ENCODE data around the gene RAD51AP2. TPM values are rescaled to one million over a fixed set of nuclear protein-coding genes. Genes with fewer than 3 reads are reported as not detected.
A peak's percentile ranks its signal among the peaks of the same experiment; 100 is the strongest.

RAD51AP2 gene
- total and polyA plus RNA-seq, 2 of the 13 experiments (the other 11 are each of a cell fraction or from before 2014, with no cell fraction given) = 0.11 to 0.12 TPM

GRCh38 chr2:17538844-17539554 lies 20.8 kb upstream of the RAD51AP2 start (continued):
- TF ChIP-seq KDM3A (CRISPR knock-in tag; IDR thresholded peaks at IDR 0.05; ENCODE audit: low read depth) = peak; percentile 87
- TF ChIP-seq RNF2 (conservative IDR thresholded peaks at IDR 0.05; ENCODE audit: low read depth) = 0 out of 2 replicates have a peak, but pooled peaks have one; percentile 41
- TF ChIP-seq POGK (CRISPR knock-in tag; conservative IDR thresholded peaks at IDR 0.05) = peak; percentile 94
- TF ChIP-seq ZNF687 (CRISPR knock-in tag; IDR thresholded peaks at IDR 0.05) = peak; percentile 97
- TF ChIP-seq PPARG (CRISPR knock-in tag; conservative IDR thresholded peaks at IDR 0.05) = peak; percentile 61
- TF ChIP-seq YEATS4 (CRISPR knock-in tag; IDR thresholded peaks at IDR 0.05; ENCODE audit: borderline replicate concordance) = peak; percentile 98
- peak; percentile 90 for TF ChIP-seq ZXDC (CRISPR knock-in tag; IDR thresholded peaks at IDR 0.05)
- TF ChIP-seq SCMH1 (CRISPR knock-in tag; IDR thresholded peaks at IDR 0.05; ENCODE audit: borderline replicate concordance) = no peak
- peak; percentile 60; the same call in 1 of the 2 replicates for TF ChIP-seq GTF2F1 (IDR thresholded peaks at IDR 0.05; ENCODE audit: low read length)
- peak; percentile 97 for TF ChIP-seq ZNF256 (CRISPR knock-in tag; conservative IDR thresholded peaks at IDR 0.05)
- TF ChIP-seq KDM5A (IDR thresholded peaks at IDR 0.05; ENCODE audit: borderline replicate concordance, low read length) = no peak; the same call in 1 of the 2 replicates
- peak; percentile 22 for TF ChIP-seq ZBTB34 (CRISPR knock-in tag; IDR thresholded peaks at IDR 0.05)
- TF ChIP-seq TFE3 (CRISPR knock-in tag; IDR thresholded peaks at IDR 0.05) = peak; percentile 37
- peak; percentile 96 for TF ChIP-seq NRL (CRISPR knock-in tag; IDR thresholded peaks at IDR 0.05; ENCODE audit: borderline replicate concordance)
- TF ChIP-seq ZNF781 (CRISPR knock-in tag; IDR thresholded peaks at IDR 0.05; ENCODE audit: borderline replicate concordance, not compliant biosample characterization) = no peak
- no peak; the same call in 1 of the 2 replicates for TF ChIP-seq DNMT3B (CRISPR knock-in tag; conservative IDR thresholded peaks at IDR 0.05)
- TF ChIP-seq ERF (CRISPR knock-in tag; IDR thresholded peaks at IDR 0.05) = peak; percentile 92

Measured in HepG2 (cell line).